ENCODE results near the gene EYA3.

Gene EYA3

GRCh38 chr1:27967106-27967883 lies 121.1 kb downstream of the EYA3 start:
- DNase-seq, result no peak

- DNase-seq, result no peak
These were observed 121.9 kb downstream of the EYA3 start for GRCh38 chr1:27966402-27967105.

DNA sequence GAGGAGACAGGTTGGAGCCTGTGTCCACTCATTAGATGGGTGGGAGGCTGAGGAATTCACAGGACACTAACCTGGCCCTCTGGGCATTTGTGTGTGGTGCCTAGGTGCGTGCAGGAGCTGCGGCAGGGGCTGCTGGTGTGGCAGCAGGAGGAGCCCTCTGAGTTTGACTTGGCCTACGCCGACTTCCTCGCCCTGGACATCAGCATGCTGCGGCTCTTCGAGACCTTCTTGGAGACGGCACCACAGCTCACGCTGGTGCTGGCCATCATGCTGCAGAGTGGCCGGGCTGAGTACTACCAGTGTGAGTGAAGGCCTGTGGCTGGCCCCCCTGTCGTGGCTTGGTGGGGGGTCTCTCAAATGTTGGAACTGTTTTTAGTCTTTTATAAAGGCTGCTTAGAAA lies 125.0 kb downstream of the EYA3 start:
- DNase-seq, result no peak

- no peak for DNase-seq
These were observed 126.7 kb downstream of the EYA3 start for GRCh38 chr1:27961646-27962221.

- DNase-seq, result no peak
These were observed 127.4 kb downstream of the EYA3 start for GRCh38 chr1:27960762-27961645.

GRCh38 chr1:27959792-27960603 lies 128.4 kb downstream of the EYA3 start, which contains the start of gene XKR8:
Gene XKR8, plus strand, starts transcription at chr1:27959973. Its CDS starts 97 bp downstream, at chr1:27960070.
- peak; percentile 78 to 83 for DNase-seq

GRCh38 chr1:27958513-27958912 lies 129.9 kb downstream of the EYA3 start:
- no peak for DNase-seq

GRCh38 chr1:27957655-27958054 lies 130.8 kb downstream of the EYA3 start:
- no peak for DNase-seq

GRCh38 chr1:27956761-27957160 lies 131.6 kb downstream of the EYA3 start:
- DNase-seq, result no peak

GRCh38 chr1:27955076-27955475 lies 133.3 kb downstream of the EYA3 start:
- DNase-seq, result no peak

DNA sequence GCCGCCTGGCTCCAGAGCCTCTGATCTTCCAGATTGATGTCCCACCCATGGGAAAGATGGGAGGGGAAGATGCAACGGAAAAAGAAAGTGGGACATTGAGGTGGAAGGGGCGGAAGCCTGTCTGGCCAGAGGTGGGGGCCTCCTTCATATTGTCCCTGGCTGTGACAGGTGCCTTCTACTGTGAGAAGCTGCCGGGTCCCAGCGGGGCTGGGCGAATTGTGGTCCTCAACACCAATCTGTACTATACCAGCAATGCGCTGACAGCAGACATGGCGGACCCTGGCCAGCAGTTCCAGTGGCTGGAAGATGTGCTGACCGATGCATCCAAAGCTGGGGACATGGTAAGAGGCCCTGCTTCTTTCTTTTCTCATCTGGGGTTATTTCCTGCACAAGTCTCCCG lies 134.2 kb downstream of the EYA3 start:
- DNase-seq, result no peak

DNA sequence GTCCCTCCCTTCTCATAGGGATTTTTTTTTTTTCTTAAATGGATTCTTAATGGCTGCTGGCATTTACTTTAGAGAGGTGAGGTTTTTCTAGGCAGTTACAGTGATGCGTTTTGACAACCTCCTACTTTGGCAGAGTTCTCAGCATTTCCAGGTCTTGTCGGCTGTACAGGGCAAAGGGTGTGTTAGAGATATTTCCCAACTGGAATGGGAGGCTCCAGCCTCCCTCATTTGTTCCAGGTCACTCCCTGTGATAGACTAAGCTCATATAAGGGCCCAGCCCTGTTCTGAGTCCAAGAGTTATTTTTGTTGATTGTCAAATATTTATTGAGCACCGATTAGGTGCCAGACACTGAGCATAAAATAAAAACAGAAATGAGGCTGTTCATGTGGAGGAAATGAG lies 136.3 kb downstream of the EYA3 start:
- no peak for DNase-seq

DNA sequence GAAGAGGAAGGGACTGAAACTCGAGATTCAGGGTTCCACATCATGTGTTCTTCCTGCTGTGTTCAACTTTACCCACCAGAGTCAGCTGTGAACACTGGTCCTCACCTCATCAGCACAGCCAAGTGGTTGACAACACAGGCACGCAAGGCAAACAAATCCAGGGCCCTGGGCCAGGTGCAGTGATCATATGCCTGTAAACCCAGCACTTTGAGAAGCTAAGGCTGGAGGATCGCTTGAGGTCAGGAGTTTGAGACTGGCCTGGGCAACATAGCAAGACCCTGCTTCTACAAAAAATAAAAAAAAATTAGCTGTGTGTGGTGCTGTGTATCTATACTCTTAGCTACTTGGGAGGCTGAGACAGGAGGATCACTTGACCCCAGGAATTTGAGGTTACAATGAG lies 137.0 kb downstream of the EYA3 start:
- DNase-seq, result no peak

DNA sequence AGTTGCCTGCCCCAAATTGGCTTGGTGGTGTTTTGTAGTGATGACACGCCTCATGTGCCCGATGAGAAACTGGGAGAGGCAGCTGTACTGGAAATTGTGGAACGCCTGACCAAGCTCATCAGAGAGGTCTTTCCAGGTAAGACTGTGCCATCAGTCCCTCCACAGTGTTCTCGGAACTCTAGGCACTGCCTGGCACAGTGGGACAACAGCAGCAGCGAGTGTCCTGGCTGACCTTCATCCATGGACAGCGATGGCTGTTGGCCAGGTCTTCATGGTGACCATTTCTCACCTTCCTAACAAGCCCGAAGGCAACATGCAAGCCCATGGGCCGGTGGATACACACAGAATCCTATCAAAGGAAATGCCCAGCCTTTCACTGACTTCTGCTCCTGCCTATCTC lies 139.4 kb downstream of the EYA3 start:
- no peak for DNase-seq

- DNase-seq, result no peak
These were observed 143.4 kb downstream of the EYA3 start for GRCh38 chr1:27945020-27945419.

GRCh38 chr1:27941671-27942540 lies 146.5 kb downstream of the EYA3 start:
- no peak for DNase-seq

DNA sequence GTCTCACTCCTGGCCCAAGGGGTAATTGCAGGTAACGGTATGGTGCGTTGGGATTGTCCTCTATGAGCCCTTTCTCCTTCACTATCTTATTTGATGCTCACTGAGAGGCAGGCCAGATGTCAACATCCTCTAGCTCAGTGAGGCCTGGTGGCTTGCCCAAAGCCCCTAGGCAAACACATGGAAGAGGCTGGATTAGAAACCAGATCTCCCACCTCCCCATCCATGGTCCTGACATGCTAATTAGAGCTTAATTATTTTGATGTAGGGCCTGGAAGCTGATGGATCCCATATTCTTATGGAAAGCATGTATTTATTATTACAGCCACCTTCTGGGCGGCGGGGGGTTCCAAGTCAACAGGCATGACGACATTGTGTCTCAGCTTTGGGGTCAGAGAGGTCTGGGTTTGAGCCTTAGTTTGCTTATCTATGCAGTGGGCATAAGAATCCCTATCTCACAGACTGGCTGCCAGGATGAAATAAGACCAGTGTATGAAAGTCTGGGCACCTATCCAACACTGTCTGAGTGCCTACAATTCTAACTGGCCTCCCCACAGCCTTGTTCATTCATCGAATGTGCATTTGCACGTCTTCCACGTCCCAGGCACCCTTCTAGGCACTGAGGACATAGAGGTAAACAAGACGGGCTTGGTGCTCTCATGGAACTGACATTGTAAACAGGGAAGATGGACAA lies 147.4 kb downstream of the EYA3 start:
- DNase-seq, result no peak

DNA sequence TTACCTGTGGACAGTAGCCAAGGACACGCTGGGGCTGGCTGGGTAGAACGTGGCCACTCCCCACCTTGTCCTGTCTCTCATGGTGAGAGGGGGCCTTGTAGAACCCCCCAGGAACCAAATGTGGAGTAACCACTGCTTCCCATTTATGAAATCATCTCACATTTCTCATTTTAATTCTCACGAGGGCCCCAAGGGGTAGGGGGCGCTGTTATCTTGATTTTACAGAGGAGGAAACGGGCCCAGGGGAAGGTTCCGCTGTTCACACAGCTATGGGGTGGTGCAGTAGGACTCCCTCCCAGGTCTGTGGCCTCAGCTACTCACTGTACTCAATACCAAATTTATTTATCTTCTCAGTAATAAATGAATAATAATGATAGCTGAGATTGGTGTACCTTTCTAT lies 148.1 kb downstream of the EYA3 start:
- DNase-seq, result peak; percentile 77 to 79

GRCh38 chr1:27938488-27938887 lies 149.9 kb downstream of the EYA3 start:
- DNase-seq, result no peak

GRCh38 chr1:27937524-27937836 lies 150.9 kb downstream of the EYA3 start:
- DNase-seq, result no peak

DNA sequence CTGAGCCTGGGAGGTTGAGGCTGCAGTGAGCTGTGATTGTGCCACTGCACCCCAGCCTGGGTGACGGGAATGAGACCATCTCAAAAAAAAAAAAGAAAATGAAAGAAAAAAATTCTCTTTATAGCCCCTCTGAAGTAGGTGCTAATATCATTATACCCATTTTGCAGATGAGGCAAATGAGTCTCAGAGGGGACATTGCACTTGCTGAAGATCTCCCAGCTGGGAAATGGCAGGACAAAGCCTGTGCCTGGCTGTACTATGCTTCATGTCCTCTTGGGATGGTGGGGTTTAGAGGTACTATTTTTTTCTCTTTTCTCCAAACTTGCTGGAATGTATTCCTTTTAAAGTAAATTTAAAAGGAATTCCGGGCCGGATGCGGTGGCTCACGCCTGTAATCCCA lies 152.0 kb downstream of the EYA3 start:
- no peak for DNase-seq
